PC-9 (cell line): ENCODE data around the gene HERPUD2. TPM values are rescaled to one million over a fixed set of nuclear protein-coding genes. Genes with fewer than 3 reads are reported as not detected.

Experiments used
- BruUV-seq: library from RNA; stranded (reverse); fragments of 400-500 nt; replicated peaks from 2 replicates; lab custom pipeline; 2021; lab: Mats Ljungman, UMichigan
- CTCF ChIA-PET: fragments of 300-600 bp; sonication (Branson Sonifier 250); formaldehyde crosslinking; loops from one replicate; lab custom pipeline; 2022; ENCODE audit warnings: antibody characterized with exemption; lab: Charles Lee
- POLR2A ChIA-PET: fragments of 300-600 bp; sonication (Branson Sonifier 250); formaldehyde crosslinking; loops from one replicate; lab custom pipeline; 2022; ENCODE audit warnings: antibody characterized with exemption; ENCODE audit not compliant: unreplicated experiment; lab: Charles Lee
- DNase-seq, 2 experiments: peaks; one replicate each; pipeline versions ENCODE4 v3.0.0 to v3.0.0-alpha.2; 2015 to 2022; ENCODE audit warnings: mixed read lengths in 1 of 2
- H2AFZ ChIP-seq: fragments of 200-600 bp; sonication (generic); 2 replicates; pipeline ENCODE4 v1.8.1; 2017; ENCODE audit warnings: antibody characterized with exemption
- H3F3A ChIP-seq: fragments of 200-600 bp; sonication (generic); 2 replicates; pipeline ENCODE4 v1.8.1; 2017; ENCODE audit warnings: antibody characterized with exemption, mild to moderate bottlenecking, low read depth; ENCODE audit not compliant: insufficient read depth
- H3K27ac ChIP-seq: fragments of 200-600 bp; sonication (generic); 2 replicates; pipeline ENCODE4 v1.6.1; 2016; ENCODE audit warnings: mixed run types
- H3K27me3 ChIP-seq: fragments of 200-600 bp; sonication (generic); 2 replicates; pipeline ENCODE4 v1.6.1; 2016; ENCODE audit warnings: low read depth, mixed run types; ENCODE audit not compliant: insufficient read depth
- H3K36me3 ChIP-seq: fragments of 200-600 bp; sonication (generic); 2 replicates; pipeline ENCODE4 v1.6.1; 2016; ENCODE audit warnings: low read depth, mixed run types
- H3K4me1 ChIP-seq: fragments of 200-600 bp; sonication (generic); replicated peaks from 2 replicates; pipeline ENCODE4 v1.6.1; 2016; ENCODE audit warnings: mixed run types; ENCODE audit not compliant: insufficient read depth
- H3K4me2 ChIP-seq: fragments of 200-600 bp; sonication (generic); 2 replicates; pipeline ENCODE4 v1.6.1; 2017; ENCODE audit warnings: mixed run types
- H3K4me3 ChIP-seq: fragments of 200-600 bp; sonication (generic); 2 replicates; pipeline ENCODE4 v1.6.1; 2016; ENCODE audit warnings: mixed run types
- H3K79me2 ChIP-seq: fragments of 200-600 bp; sonication (generic); 2 replicates; pipeline ENCODE4 v1.6.1; 2017; ENCODE audit warnings: low read depth, mixed run types
- H3K9me2 ChIP-seq: fragments of 200-600 bp; sonication (generic); 2 replicates; pipeline ENCODE4 v1.8.1; 2017; ENCODE audit warnings: mild to moderate bottlenecking; ENCODE audit not compliant: insufficient read depth
- H3K9me3 ChIP-seq: fragments of 200-600 bp; sonication (generic); 2 replicates; pipeline ENCODE4 v1.8.1; 2016; ENCODE audit warnings: low read depth; ENCODE audit not compliant: insufficient read depth
- H4K20me1 ChIP-seq: fragments of 200-600 bp; sonication (generic); 2 replicates; pipeline ENCODE4 v1.8.1; 2017; ENCODE audit not compliant: insufficient read depth
- CTCF ChIP-seq: fragments of 200-600 bp; sonication (generic); conservative IDR thresholded peaks from 2 replicates; pipeline ENCODE4 v1.6.1; 2017; ENCODE audit warnings: mixed run types, antibody characterized with exemption, mild to moderate bottlenecking, moderate library complexity
- EZH2 ChIP-seq: fragments of 200-600 bp; sonication (generic); IDR thresholded peaks from 2 replicates; pipeline ENCODE4 v1.8.0; 2017; ENCODE audit warnings: antibody characterized with exemption, low read depth
- intact Hi-C: fragments of 100-400 bp; cut with micrococcal nuclease; formaldehyde crosslinking; loops from one replicate; pipeline ENCODE4 v1.10.0; 2022; ENCODE audit not compliant: unreplicated experiment
- total RNA-seq: library from RNA; stranded (reverse); gene quantifications from 2 replicates; pipeline ENCODE4 v1.2.3, GENCODE V29; 2021

Gene HERPUD2
- total RNA-seq, 1 experiment from 2014 or later: 53.4 TPM

GRCh38 chr7:35599061-35599460, 95.9 kb downstream of the HERPUD2 start:
- Histone ChIP-seq H3K36me3 (no peaks in the 10 kb centered on the region), H3K9me2 (no peaks in the 10 kb centered on the region), H4K20me1 (no peaks in the 10 kb centered on the region), H3K27ac (no peak overlapping the region), H3K4me2 (no peak overlapping the region), H3K27me3 (no peaks in the 10 kb centered on the region), H3K9me3 (no peaks in the 10 kb centered on the region), H3K79me2 (no peaks in the 10 kb centered on the region), H3F3A (no peaks in the 10 kb centered on the region), H3K4me3 (no peak overlapping the region), H2AFZ (no peak overlapping the region), H3K4me1 (no peaks in the 10 kb centered on the region)
- no TSS peak for BruUV-seq
- no peak for TF ChIP-seq CTCF
- no peak for TF ChIP-seq EZH2
- intact Hi-C loops: no loop called here
- ChIA-PET CTCF (no interaction called here), POLR2A (interaction anchor here (0.6 kb wide), 1 partner anchor 96 kb away, joined by 3 read pairs; the partner anchor contains the start of gene HERPUD2)
- DNase-seq: no peak

GRCh38 chr7:35596061-35596460, 98.9 kb downstream of the HERPUD2 start:
- Histone ChIP-seq H4K20me1 (no peaks in the 10 kb centered on the region), H3K79me2 (no peaks in the 10 kb centered on the region), H3K9me3 (no peaks in the 10 kb centered on the region), H3K36me3 (no peaks in the 10 kb centered on the region), H3K27me3 (no peaks in the 10 kb centered on the region), H3K27ac (no peak overlapping the region), H3K4me2 (no peak overlapping the region), H3K4me1 (no peaks in the 10 kb centered on the region), H3K9me2 (no peaks in the 10 kb centered on the region), H2AFZ (no peak overlapping the region), H3K4me3 (no peak overlapping the region), H3F3A (no peaks in the 10 kb centered on the region)
- DNase-seq: no peak
- ChIA-PET POLR2A (interaction anchor here (0.7 kb wide), 1 partner anchor 20 kb away, joined by 3 read pairs; no protein-coding TSS in a partner anchor), CTCF (interaction anchor here (0.6 kb wide), 1 partner anchor 28 kb away, joined by 3 read pairs; no protein-coding TSS in a partner anchor)
- no peak for TF ChIP-seq CTCF
- TF ChIP-seq EZH2: no peak
- intact Hi-C loops: no loop called here
- BruUV-seq: no TSS peak

- Histone ChIP-seq H3F3A (no peaks in the 10 kb centered on the region), H4K20me1 (no peaks in the 10 kb centered on the region), H3K36me3 (no peaks in the 10 kb centered on the region), H3K27ac (no peak overlapping the region), H3K4me2 (no peak overlapping the region), H3K79me2 (no peaks in the 10 kb centered on the region), H3K27me3 (no peaks in the 10 kb centered on the region), H3K4me3 (no peak overlapping the region), H3K9me2 (no peaks in the 10 kb centered on the region), H3K9me3 (no peaks in the 10 kb centered on the region), H3K4me1 (no peaks in the 10 kb centered on the region), H2AFZ (no peak overlapping the region)
- ChIA-PET POLR2A (no interaction called here), CTCF (interaction anchor here (0.6 kb wide), 1 partner anchor 844 kb away, joined by 7 read pairs; no protein-coding TSS in a partner anchor)
- BruUV-seq: no TSS peak
- TF ChIP-seq EZH2 (no peak), CTCF (peak; percentile 71)
- intact Hi-C loops: no loop called here
- no peak for DNase-seq
Measured at GRCh38 chr7:35593899-35594298, 101.0 kb downstream of the HERPUD2 start.
